ENCODE measurements around the gene LMAN1L.

The LMAN1L gene

DNA sequence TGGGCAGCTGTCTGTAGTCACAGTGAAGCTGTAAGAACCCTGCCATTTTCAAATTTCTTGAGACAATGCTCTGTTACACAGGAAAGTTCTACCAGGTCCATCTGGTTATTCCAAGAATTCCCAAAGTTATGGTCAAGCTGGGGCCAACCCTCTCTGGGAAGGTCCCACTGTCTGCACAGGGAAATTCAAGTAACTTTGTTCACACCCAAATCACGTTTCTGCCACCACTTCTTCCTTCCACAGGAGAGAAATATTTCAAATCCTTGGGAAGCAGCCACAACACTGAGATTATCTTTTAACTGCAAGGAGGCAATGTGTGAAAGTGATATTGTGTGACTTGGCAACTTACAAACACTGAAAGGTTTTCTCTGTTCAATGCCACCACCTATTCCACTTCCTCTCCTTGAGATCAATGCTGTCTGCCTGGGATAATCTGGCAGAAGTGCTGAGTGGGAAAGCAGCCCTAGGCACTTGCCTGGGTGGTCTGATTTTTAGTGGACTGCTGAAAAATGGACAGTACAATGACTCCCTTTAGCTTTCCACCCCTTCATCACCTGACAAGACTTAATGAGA, 54.9 kb downstream of the LMAN1L start:
- no peak for TF ChIP-seq EZH2phosphoT487 (IDR thresholded peaks at IDR 0.05; ENCODE audit: borderline replicate concordance, low read length)
- TF ChIP-seq, protein P1, sequence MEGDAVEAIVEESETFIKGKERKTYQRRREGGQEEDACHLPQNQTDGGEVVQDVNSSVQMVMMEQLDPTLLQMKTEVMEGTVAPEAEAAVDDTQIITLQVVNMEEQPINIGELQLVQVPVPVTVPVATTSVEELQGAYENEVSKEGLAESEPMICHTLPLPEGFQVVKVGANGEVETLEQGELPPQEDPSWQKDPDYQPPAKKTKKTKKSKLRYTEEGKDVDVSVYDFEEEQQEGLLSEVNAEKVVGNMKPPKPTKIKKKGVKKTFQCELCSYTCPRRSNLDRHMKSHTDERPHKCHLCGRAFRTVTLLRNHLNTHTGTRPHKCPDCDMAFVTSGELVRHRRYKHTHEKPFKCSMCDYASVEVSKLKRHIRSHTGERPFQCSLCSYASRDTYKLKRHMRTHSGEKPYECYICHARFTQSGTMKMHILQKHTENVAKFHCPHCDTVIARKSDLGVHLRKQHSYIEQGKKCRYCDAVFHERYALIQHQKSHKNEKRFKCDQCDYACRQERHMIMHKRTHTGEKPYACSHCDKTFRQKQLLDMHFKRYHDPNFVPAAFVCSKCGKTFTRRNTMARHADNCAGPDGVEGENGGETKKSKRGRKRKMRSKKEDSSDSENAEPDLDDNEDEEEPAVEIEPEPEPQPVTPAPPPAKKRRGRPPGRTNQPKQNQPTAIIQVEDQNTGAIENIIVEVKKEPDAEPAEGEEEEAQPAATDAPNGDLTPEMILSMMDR (IDR thresholded peaks at IDR 0.05; ENCODE audit: low read depth, low read length, poor library complexity, severe bottlenecking), result no peak
- Histone ChIP-seq H3K27ac (ENCODE audit: low read depth, low read length) (no peak overlapping the region), H3K4me2 (ENCODE audit: low read length) (no peak overlapping the region), H3K36me3 (ENCODE audit: control insufficient read depth, low read length) (peaks cover 45% of the 10 kb centered on the region), H3K79me2 (ENCODE audit: control insufficient read depth, low read length) (peaks cover 86% of the 10 kb centered on the region), H3F3A (ENCODE audit: control insufficient read depth, insufficient read depth) (peaks cover 12% of the 10 kb centered on the region; the same call in 1 of the 2 replicates), H3K4me1 (ENCODE audit: control insufficient read depth, low read length) (peaks cover 51% of the 10 kb centered on the region), H3K4me3 (ENCODE audit: low read length) (no peak overlapping the region), H3K27me3 (ENCODE audit: control insufficient read depth, low read length) (no peaks in the 10 kb centered on the region), H3K9me3 (ENCODE audit: control insufficient read depth, insufficient read depth, low read length) (peaks cover 6% of the 10 kb centered on the region; the same call in 1 of the 2 replicates), H4K20me1 (ENCODE audit: control insufficient read depth, insufficient read depth, low read depth, low read length) (peaks cover 25% of the 10 kb centered on the region), H3K9me2 (replicated peaks; ENCODE audit: control insufficient read depth, low read length) (no peaks in the 10 kb centered on the region)

DNA sequence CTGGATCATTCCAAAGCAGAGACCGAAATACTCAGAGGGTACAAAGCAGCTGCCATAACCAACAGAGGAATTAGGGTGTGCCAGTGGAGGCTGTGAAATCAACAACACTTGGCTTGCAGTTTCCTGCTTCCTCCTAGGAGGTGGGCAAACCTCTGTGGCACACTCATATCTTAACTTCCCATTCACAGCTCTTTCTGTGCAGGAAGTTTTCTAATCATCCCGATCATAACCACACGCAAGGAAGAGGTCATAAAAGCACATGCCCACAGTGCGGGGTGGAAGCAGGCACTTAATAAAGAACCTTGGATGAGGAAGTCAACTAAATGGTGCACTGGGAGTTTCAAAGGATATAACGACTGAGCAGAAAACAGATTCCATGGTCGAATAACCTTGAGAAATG, 55.4 kb downstream of the LMAN1L start:
- Histone ChIP-seq H3K36me3 (ENCODE audit: control insufficient read depth, low read length) (peaks cover 45% of the 10 kb centered on the region), H3F3A (ENCODE audit: control insufficient read depth, insufficient read depth) (peaks cover 12% of the 10 kb centered on the region; the same call in 1 of the 2 replicates), H3K9me3 (ENCODE audit: control insufficient read depth, insufficient read depth, low read length) (peaks cover 6% of the 10 kb centered on the region; the same call in 1 of the 2 replicates), H3K79me2 (ENCODE audit: control insufficient read depth, low read length) (peaks cover 89% of the 10 kb centered on the region), H3K9me2 (replicated peaks; ENCODE audit: control insufficient read depth, low read length) (no peaks in the 10 kb centered on the region), H3K4me3 (ENCODE audit: low read length) (no peak overlapping the region), H3K27me3 (ENCODE audit: control insufficient read depth, low read length) (no peaks in the 10 kb centered on the region), H3K27ac (ENCODE audit: low read depth, low read length) (no peak overlapping the region), H3K4me2 (ENCODE audit: low read length) (no peak overlapping the region), H4K20me1 (ENCODE audit: control insufficient read depth, insufficient read depth, low read depth, low read length) (peaks cover 26% of the 10 kb centered on the region), H3K4me1 (ENCODE audit: control insufficient read depth, low read length) (peaks cover 51% of the 10 kb centered on the region)
- TF ChIP-seq, protein P1 (IDR thresholded peaks at IDR 0.05; ENCODE audit: low read depth, low read length, poor library complexity, severe bottlenecking), result no peak
- TF ChIP-seq EZH2phosphoT487 (IDR thresholded peaks at IDR 0.05; ENCODE audit: borderline replicate concordance, low read length), result no peak

DNA sequence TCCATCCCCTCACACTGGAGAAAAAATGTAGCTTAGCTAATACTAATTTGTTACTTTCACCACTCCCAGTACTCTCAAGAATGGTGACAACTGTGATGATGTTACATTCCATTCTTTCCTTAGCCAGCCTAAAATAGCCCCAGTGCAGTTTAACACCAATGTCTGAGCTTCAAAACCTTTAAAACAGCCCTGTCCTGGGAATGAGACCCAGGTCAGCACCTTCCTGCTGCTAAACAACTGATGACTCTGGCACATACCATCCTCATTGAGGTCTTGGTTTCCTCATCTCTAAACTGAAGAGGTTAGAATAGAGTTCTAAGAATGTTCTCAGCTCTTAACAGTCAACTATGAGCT, 56.7 kb downstream of the LMAN1L start:
- Histone ChIP-seq H3K4me1 (ENCODE audit: control insufficient read depth, low read length) (peaks cover 58% of the 10 kb centered on the region), H3K4me3 (ENCODE audit: low read length) (peak overlapping the region; percentile 50; the same call in 1 of the 2 replicates), H3K27ac (ENCODE audit: low read depth, low read length) (peak overlapping the region; percentile 52), H3K27me3 (ENCODE audit: control insufficient read depth, low read length) (no peaks in the 10 kb centered on the region), H3K4me2 (ENCODE audit: low read length) (peak overlapping the region; percentile 72; the same call in 1 of the 2 replicates), H3K79me2 (ENCODE audit: control insufficient read depth, low read length) (peaks cover 81% of the 10 kb centered on the region), H3K9me3 (ENCODE audit: control insufficient read depth, insufficient read depth, low read length) (peaks cover 6% of the 10 kb centered on the region; the same call in 1 of the 2 replicates), H3K9me2 (replicated peaks; ENCODE audit: control insufficient read depth, low read length) (no peaks in the 10 kb centered on the region), H3K36me3 (ENCODE audit: control insufficient read depth, low read length) (peaks cover 42% of the 10 kb centered on the region), H3F3A (ENCODE audit: control insufficient read depth, insufficient read depth) (peaks cover 12% of the 10 kb centered on the region; the same call in 1 of the 2 replicates), H4K20me1 (ENCODE audit: control insufficient read depth, insufficient read depth, low read depth, low read length) (peaks cover 26% of the 10 kb centered on the region)
- TF ChIP-seq EZH2phosphoT487 (IDR thresholded peaks at IDR 0.05; ENCODE audit: borderline replicate concordance, low read length), result no peak
- TF ChIP-seq, protein P1 (IDR thresholded peaks at IDR 0.05; ENCODE audit: low read depth, low read length, poor library complexity, severe bottlenecking), result no peak

All from DOHH2 (cell line).